ENCODE measurements around the gene MBOAT1.
A peak's percentile ranks its signal among the peaks of the same experiment; 100 is the strongest.

Gene MBOAT1

GRCh38 chr6:20233007-20233730 lies 20.9 kb upstream of the MBOAT1 start:
- DNase-seq = no peak

GRCh38 chr6:20232188-20232587 lies 19.9 kb upstream of the MBOAT1 start:
- DNase-seq = no peak

GRCh38 chr6:20230401-20231119 lies 18.3 kb upstream of the MBOAT1 start:
- no peak for DNase-seq

GRCh38 chr6:20229881-20230280 lies 17.6 kb upstream of the MBOAT1 start:
- no peak for DNase-seq

GRCh38 chr6:20227350-20227749 lies 15.1 kb upstream of the MBOAT1 start:
- no peak for DNase-seq

GRCh38 chr6:20223141-20223540 lies 10.9 kb upstream of the MBOAT1 start:
- no peak for DNase-seq

- DNase-seq = no peak
Observed at GRCh38 chr6:20221421-20221820, 9.2 kb upstream of the MBOAT1 start.

- no peak for DNase-seq
Observed at GRCh38 chr6:20220359-20220758, 8.1 kb upstream of the MBOAT1 start.

- DNase-seq = no peak
Observed at GRCh38 chr6:20217891-20218290, 5.6 kb upstream of the MBOAT1 start.

GRCh38 chr6:20217324-20217855 lies 5.1 kb upstream of the MBOAT1 start:
- no peak for DNase-seq

GRCh38 chr6:20215310-20215709 lies 3.0 kb upstream of the MBOAT1 start:
- no peak for DNase-seq

GRCh38 chr6:20213271-20213798 lies 1.1 kb upstream of the MBOAT1 start:
- peak; percentile 16 for DNase-seq

- DNase-seq = no peak
Observed at GRCh38 chr6:20211941-20212391, 303 bp downstream of the MBOAT1 start.

- peak; percentile 23 for DNase-seq
Observed at GRCh38 chr6:20211037-20211940, 980 bp downstream of the MBOAT1 start.

GRCh38 chr6:20210158-20210557 lies 2.1 kb downstream of the MBOAT1 start:
- DNase-seq = no peak

- DNase-seq = no peak
Observed at GRCh38 chr6:20208687-20209378, 3.4 kb downstream of the MBOAT1 start.

GRCh38 chr6:20207088-20207418 lies 5.2 kb downstream of the MBOAT1 start:
- DNase-seq = no peak

- DNase-seq = no peak
Observed at GRCh38 chr6:20205722-20206161, 6.5 kb downstream of the MBOAT1 start.

- DNase-seq = no peak
Observed at GRCh38 chr6:20204512-20204894, 7.8 kb downstream of the MBOAT1 start.

GRCh38 chr6:20203561-20204511 lies 8.4 kb downstream of the MBOAT1 start:
- no peak for DNase-seq

- no peak for DNase-seq
Observed at GRCh38 chr6:20202699-20203302, 9.5 kb downstream of the MBOAT1 start.
